AG09309 (cell line): ENCODE data around the gene DACT2.

Source experiments
- DNase-seq: peaks from one replicate; pipeline ENCODE4 v3.0.0-alpha.2; 2010; ENCODE audit warnings: low read depth
- H3K4me3 ChIP-seq: 2 replicates; pipeline ENCODE4 v1.5.1; 2011; ENCODE audit warnings: mild to moderate bottlenecking, low read depth, low read length, moderate library complexity; ENCODE audit not compliant: control insufficient read depth
- TF ChIP-seq, protein P1 (sequence below): IDR thresholded peaks from 2 replicates; pipeline ENCODE4 v1.5.1; 2011; ENCODE audit warnings: mild to moderate bottlenecking, low read depth, low read length, inconsistent platforms; ENCODE audit not compliant: insufficient read depth, control insufficient read depth; ENCODE audit errors: missing control alignments

Gene DACT2

DNA sequence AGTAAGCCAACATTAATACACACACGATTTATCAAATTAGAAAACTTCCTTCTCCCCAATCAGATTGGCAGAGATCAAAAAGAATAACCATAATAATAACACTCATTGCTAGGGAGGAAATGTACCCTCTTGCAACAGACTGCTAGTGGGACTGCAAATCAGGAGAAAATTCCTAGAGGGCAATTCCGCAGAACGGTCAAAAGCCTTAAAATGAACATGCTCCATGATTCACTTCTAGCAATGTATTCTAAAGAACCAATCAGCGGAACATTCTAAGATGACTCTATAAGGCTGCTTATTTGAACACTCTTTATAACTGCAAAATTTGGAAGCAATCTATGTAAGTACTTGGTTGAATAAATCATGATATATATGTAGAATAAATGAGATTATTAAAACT is 8.5 kb upstream of the DACT2 start:
- TF ChIP-seq, protein P1, sequence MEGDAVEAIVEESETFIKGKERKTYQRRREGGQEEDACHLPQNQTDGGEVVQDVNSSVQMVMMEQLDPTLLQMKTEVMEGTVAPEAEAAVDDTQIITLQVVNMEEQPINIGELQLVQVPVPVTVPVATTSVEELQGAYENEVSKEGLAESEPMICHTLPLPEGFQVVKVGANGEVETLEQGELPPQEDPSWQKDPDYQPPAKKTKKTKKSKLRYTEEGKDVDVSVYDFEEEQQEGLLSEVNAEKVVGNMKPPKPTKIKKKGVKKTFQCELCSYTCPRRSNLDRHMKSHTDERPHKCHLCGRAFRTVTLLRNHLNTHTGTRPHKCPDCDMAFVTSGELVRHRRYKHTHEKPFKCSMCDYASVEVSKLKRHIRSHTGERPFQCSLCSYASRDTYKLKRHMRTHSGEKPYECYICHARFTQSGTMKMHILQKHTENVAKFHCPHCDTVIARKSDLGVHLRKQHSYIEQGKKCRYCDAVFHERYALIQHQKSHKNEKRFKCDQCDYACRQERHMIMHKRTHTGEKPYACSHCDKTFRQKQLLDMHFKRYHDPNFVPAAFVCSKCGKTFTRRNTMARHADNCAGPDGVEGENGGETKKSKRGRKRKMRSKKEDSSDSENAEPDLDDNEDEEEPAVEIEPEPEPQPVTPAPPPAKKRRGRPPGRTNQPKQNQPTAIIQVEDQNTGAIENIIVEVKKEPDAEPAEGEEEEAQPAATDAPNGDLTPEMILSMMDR: no peak
- DNase-seq: no peak
- no peak overlapping the region for H3K4me3 ChIP-seq

DNA sequence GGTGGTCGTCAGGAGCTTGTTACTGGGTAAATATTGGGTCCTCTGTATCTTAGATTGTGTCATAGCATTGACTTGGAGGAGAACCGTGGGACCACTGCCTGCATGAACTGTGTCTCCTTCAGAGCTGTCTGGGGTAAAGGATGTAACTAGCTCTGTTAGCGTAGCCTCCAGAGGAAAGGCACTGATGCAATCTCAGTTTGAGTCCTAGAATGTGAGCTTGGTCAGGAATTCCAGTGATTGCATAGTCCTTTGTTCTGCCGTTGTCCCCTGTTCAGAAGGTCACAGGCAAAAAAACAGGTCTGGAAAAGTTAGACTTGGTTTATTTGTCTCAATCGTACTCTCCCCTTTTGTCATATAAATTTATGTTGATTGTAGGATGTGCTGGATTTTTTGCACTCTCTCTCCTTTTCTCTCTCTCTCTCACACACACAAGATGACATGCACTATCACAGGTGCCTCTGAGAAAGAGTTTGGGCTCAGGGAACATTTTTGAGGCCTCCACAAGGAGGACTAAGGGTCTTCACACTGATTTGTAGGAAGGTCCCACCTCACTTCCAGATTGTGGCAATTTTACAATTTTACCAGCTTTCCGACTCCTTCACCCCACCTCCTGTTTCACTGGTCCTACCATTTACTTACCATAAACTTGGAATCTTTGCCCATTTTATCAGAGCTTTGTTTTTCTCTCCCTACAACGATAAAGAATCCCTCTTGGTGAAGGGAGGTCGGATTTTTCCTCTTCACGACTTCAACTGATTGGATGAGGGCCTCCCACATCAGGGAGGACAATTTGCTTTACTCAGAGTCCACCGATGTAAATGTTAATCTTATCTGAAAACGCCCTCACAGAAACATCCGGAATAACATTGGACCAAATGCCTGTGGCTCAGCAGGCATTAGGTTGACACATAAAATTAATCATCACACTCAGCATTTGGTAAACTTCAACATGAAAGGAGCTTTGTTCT is 7.0 kb upstream of the DACT2 start:
- DNase-seq: no peak

DNA sequence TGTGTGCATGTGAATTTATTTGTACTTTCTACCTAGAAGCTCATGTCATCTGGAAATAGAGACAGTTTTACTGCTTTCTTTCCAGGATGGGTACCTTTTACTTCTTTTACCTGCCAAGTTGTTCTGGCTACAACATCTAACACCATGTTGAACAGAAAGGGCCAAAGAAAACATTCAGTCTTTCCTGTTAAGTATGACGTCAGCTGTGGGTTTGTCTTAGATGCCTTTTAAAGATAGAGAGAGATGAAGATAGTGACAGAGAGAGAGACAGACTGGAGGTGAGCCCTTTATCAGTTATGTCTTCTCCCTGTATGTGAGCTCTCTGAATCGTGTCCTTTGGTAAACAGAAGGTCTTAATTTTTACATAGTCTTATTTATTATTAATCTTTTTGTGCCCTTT is 3.4 kb upstream of the DACT2 start:
- no peak overlapping the region for H3K4me3 ChIP-seq
- TF ChIP-seq, protein P1: no peak
- DNase-seq: no peak

More for the DNA sequence above, 7.0 kb upstream of the DACT2 start:
- TF ChIP-seq, protein P1: no peak
- H3K4me3 ChIP-seq: no peak overlapping the region

DNA sequence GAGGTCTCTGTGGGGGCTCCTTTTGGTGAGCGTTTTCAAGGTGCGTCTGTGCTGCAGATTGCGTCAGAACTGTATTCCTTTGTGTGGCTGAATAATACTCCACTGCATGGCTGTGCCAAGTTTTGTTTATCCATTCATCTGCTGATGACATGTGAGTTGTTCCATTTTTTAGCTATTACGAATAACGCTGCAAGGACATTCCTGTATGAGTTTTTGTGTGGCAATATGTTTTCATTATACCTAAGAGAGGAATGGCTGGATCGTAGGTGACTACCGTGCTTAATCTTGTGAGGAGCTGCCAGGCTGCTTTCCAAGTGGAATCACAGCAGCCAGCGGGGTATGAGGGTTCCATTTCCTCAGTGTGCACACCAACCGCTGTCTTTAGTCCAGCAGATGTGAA is 1.1 kb upstream of the DACT2 start:
- DNase-seq: no peak
- TF ChIP-seq, protein P1: no peak
- no peak overlapping the region for H3K4me3 ChIP-seq

DNA sequence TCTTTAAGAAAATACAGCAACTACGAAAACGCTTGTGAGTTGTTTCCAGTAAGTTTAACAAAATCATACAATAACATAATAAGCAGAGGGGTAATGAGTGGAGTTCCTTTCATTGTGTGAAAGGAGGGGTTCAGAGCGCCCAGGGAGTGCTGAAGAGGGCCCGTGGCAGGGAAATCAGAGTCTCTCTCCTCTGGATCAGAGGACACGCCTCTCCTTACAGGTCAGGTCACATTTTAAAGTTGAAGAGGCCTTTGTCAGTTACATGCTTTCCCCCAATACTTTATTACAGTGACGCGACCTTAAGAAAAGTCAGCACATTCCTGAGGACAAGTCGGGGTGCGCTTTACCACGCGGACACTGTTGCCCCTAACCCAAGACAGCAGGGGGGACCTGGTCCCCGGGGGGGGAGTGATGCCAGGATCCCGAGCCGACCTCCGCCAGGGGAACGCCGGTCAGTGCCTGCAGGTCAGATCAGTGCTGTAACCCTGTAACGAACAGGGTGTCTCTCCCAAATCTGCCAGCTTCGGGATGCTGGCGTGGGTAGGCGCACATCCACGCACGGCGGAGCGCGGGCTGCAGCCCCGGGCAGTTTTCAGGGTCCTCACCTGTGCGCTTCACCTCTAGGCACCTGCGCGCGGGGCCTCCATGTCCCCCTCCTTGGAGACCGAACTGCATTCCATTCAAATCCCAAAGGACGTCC is 848 bp downstream of the DACT2 start:
- H3K4me3 ChIP-seq: no peak overlapping the region
- no peak for DNase-seq
- TF ChIP-seq, protein P1: no peak

DNA sequence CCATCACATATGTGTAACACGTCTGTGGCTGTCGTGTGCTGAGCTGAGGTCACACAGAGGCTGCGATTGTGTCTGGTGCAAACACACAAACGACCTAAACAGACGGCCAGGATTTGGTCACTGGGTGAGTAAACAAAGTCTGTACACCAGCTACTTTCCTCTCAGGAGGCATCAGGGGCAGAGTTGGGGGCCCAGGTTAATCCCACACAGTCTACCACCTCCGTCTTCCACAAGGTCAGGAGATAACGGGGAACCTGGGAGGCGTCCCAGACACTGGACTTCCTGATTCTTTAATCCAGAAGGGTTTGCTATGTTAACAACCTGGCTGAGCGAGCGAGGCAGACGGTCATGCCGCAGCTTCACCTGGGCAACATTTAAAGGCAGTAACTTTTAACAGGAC is 1.5 kb downstream of the DACT2 start:
- TF ChIP-seq, protein P1: no peak
- no peak for DNase-seq
- H3K4me3 ChIP-seq: no peak overlapping the region
